Stimulated activated naive CD4-positive, alpha-beta T cell treated with Interleukin-2 at 50 U/mL for 16 hours (primary cell): ENCODE measurements around the gene SMG7.
"Not testable (repeated sequence)": the region's sequence is repeated elsewhere in the genome, so short reads cannot be mapped to it uniquely, and the experiment has no call there.

Experiments used
- DNase-seq: peaks from one replicate; lab custom pipeline; 2025; lab: John Stamatoyannopoulos, UW

The SMG7 gene, protein sequence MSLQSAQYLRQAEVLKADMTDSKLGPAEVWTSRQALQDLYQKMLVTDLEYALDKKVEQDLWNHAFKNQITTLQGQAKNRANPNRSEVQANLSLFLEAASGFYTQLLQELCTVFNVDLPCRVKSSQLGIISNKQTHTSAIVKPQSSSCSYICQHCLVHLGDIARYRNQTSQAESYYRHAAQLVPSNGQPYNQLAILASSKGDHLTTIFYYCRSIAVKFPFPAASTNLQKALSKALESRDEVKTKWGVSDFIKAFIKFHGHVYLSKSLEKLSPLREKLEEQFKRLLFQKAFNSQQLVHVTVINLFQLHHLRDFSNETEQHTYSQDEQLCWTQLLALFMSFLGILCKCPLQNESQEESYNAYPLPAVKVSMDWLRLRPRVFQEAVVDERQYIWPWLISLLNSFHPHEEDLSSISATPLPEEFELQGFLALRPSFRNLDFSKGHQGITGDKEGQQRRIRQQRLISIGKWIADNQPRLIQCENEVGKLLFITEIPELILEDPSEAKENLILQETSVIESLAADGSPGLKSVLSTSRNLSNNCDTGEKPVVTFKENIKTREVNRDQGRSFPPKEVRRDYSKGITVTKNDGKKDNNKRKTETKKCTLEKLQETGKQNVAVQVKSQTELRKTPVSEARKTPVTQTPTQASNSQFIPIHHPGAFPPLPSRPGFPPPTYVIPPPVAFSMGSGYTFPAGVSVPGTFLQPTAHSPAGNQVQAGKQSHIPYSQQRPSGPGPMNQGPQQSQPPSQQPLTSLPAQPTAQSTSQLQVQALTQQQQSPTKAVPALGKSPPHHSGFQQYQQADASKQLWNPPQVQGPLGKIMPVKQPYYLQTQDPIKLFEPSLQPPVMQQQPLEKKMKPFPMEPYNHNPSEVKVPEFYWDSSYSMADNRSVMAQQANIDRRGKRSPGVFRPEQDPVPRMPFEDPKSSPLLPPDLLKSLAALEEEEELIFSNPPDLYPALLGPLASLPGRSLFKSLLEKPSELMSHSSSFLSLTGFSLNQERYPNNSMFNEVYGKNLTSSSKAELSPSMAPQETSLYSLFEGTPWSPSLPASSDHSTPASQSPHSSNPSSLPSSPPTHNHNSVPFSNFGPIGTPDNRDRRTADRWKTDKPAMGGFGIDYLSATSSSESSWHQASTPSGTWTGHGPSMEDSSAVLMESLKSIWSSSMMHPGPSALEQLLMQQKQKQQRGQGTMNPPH

DNA sequence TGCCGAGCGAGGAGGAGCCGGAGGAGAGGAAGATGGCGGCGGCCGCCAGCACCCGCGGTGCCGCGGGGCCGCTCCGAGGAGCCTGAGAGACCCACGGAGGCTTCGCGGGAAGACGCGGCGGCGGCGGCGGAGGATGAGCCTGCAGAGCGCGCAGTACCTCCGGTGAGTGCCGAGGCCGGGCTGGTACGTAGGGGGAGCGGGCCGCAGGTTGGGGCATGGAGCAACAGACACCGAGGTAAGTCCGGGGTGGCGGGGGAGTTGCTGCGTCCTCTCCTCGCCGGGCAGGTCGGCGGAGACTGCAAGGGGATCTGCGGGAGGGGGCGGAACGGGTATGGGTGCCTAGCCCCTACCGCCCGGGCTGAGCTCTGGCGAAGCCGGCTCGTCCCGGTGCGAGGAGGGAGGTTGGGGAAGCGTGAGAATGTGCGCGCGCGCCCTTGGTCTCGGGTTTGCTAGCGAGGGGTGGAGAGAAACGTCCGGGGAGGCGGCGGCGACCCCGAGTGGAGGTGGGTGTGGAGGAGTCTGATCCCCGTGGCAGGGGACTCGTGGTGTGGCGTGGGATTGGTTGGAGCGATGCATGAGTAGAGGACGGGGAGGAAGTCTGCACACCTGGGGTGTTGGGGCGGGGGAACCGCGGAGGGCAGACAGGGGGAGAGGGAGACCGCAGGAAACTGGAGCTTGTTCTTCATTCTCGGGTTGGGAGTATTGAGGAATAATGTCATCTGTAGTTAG is at the start of gene SMG7:
Gene SMG7, plus strand, starts transcription at position 12 of the 729 bp plus-strand sequence. Its CDS starts 122 bp downstream, at position 134.
- DNase-seq: peak; percentile 60

DNA sequence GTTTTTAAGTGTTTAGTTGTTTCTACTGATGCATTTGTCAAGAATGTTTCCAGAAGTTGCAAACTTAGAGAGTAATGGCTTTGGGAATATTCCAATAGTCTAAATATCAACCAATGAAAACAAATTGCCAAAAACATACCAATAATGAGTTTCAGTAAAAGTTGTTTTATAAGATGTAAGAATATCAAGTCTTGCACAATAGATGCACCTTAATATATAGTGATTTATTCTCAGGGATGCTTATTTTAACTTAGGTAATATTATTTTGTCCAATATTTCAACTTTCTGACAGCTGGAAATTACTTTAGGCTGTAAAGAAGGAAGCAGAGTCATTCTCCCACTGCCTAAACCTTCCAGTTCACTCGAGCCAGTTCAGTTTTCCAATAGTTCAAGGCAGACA is 48.8 kb upstream of the SMG7 start:
- DNase-seq: no peak

DNA sequence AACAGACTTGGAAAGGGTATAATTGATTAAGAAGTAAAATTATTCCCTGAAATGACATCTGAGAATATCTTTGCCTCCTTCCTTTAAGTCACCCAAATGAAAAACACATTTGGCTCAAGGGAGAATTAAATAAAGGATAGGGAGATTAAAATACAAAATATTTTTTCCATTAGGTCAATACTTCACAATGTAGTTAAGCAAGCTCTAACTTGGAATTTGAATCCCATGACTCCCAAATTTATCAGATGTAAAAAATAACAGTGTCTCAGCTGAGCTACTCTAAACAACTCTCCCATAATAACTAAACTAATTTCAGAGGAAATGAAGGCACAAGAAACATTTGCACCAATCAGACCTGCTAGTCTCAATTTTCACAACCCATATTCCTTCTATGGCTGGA is 47.6 kb upstream of the SMG7 start:
- DNase-seq: no peak

DNA sequence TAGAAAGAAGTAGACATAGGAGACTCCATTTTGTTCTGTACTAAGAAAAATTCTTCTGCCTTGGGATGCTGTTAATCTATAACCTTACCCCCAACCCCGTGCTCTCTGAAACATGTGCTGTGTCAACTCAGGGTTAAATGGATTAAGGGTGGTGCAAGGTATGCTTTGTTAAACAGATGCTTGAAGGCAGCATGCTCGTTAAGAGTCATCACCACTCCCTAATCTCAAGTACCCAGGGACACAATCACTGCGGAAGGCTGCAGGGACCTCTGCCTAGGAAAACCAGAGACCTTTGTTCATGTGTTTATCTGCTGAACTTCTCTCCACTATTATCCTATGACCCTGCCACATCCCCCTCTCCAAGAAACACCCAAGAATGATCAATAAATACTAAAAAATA is 44.7 kb upstream of the SMG7 start:
- not testable (repeated sequence) for DNase-seq

DNA sequence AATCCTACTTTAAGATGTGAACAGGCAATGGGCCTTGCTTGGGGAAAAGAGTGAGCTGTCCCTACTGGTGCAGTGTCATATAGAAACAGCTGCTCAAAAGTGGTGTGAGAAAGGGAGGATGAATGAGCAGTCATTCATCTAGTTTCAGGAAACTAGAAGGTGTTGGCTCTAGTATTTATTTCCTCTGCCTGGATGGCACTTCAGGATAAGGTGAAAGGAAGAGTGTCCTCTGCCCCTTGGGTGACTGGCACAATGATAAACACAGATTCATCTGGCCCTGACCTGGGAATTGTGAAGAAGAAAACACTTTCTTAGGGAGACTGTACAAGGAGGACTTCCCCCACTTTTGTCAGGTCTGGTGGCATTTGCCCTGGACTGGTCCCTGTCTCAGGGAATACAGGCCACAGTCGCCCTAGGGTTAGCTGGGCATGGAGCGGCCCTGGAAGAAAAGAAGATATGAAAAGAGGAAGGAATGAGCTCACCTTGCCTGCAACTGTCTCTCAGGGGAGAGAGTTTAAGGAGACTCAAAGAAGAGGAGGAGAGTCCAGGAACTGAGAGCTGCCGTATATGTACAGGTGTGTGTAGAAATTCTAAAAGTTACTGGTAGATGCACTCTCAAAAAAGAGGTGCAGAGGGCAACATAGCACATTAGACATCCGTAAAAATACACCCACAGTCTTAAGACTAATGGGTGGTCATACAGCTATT is 40.3 kb upstream of the SMG7 start:
- no peak for DNase-seq

DNA sequence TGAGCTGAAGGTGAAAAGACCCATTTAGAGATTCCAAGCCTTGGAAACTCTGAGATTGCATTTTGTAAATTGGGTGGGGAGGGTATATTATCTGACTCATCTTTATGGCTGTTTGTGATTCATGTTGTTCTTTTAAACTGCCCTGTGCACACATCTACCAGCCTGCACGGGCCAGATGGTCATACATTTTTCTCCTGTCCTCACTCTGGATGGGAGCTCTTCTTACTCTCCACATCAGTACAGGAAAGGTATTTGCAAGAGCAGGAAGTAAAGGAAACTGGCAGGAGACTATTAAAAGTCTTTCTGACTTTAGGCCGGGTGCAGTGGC is 39.8 kb upstream of the SMG7 start:
- DNase-seq: no peak

DNA sequence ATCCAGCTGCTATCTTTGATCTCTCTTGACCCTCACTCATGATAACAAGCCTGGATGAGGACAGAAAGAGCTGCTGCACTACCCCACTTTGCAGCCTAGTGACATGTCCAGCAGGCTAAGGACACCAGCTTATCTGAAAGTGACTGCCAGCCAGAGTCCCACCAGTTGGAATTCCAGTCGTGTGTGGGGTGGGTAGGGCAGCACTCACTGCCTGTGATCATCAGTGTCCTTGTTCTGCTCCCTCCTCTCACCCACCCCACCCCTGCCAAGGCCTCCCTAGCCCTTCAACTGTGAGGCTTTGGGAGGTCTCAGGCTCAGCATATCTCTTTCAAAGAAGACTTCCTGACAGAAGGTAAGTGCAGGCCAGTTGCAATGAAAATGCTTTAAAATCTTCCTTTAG is 38.6 kb upstream of the SMG7 start:
- no peak for DNase-seq

DNA sequence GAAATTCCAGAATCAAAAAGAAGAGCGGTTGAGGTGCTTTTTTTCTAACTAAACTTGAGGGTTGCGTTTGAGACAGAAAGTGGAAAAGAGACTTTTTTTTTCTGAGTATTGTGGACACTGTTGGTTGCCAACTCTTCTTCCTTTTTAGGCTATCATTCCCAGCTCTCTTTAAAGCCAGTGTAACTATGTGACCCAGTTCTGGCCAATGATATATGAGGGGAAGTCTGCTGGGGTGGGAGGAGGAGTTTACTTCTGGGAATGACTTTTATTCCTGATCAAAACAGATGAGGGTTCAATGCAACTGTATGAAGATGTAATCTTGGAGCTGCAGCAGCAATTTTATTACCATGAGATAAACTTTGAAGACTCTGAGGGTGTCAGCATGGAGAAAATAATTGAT is 36.8 kb upstream of the SMG7 start:
- DNase-seq: no peak

DNA sequence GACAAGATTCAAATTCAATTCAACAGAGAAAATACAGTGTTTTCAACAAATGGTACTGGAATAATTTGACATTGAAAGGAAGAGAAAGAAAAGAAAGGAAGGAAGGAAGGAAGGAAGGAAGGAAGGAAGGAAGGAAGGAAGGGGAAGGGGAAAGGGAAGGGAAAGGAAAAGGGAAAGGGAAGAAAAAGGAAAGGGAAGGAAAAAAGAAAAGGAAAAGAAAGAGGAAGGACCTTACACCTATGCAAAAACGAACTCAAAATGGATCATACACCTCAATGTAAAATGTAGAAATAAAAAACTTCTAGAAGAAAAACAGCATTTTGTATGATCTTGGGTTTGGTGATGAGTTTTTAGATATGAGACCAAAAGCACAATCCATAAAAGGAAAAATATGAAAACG is 34.2 kb upstream of the SMG7 start:
- DNase-seq: no peak

DNA sequence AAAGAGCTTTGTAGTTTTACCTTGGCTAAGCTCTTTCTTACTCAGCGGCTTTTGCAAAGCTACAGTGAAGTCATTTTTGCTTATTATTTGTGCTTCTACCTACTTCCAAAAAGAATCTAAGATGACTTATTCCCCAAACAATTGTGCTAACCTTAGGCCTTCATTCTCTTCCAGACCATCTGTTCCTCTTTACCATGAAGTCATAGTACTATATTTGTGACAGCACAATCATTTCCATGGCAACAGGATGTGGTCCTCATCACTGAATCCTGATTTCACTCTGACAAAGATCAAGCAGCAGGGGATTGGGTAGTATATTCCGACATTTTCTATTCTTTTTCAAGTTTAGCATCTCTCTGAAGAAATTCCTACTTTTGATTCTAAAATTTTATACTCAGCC is 29.3 kb upstream of the SMG7 start:
- no peak for DNase-seq

DNA sequence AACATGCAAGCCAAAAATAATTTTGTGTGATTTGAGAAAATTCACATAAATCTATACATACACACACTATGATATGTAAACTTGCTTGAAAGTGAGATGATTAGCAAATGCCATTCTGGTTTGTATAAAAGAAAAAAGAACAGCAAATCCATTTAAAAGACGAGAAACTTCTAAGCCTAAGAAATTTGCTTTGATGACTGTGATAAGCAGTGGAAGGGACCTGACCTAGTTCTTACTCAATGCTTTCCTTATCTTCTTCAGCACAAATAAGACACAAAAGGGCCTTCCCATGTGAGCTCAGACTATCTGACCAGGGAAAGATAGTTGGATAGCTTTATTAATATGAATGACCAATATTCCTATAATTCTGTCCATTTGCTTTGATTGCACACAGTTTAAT is 28.8 kb upstream of the SMG7 start:
- no peak for DNase-seq

DNA sequence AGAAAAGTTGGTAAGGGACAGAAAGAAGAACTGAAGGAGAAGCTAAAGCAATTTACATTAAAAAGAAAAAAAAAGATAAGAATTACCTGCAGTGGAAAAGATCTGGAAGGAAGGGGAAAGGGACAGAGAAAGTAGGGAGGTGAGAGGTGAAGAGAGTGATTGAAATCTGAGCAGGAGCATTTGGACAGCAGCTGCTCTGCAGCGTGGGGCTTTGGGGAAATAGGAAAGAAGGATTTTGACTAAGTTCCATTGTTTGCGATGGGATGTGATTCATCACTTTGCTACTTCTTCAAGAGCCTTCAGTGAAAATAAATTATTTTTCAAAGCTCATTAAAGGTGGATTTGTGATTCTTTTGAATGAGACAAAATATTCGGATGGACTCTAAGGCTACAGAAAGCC is 28.1 kb upstream of the SMG7 start:
- DNase-seq: no peak

DNA sequence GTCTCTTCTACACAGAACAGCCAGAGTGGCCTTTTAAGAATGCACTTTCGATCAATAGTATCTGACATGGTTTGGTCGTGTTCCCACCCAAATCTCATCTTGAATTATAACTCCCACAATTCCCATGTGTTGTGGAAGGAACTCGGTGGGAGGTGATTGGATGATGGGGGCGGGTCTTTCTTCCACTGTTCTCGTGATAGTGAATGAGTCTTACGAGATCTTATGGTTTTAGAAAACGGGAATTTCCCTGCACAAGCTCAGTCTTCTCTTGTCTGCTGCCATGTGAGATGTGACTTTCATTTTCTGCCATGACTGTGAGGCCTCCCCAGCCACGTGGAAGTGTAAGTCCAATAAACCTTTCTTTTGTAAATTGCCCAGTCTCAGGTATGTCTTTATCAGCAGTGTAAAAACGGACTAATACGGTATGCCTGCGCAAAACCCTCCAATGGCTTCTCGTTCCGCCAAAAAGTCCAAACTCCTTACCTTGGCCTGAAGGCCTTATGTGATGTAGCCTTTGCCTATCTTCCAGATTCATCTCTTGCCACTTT is 23.0 kb upstream of the SMG7 start:
- no peak for DNase-seq

DNA sequence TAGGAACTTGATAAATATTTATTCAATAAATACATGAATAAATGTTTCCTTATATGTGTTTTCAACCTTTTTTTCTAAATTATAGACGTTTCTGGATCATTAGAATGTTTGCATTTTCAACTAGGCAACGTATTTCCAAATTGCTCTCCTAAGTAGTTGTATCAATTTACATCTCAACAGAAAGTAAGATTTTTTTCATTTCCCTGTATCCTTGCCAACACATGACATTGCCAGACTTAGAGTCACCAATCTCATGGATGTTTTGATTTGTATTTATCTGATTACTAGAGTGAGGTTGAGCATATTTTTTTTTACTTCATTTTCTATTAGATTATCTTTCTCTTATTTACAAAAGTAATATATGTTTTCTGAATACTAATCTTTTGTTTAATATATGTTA is 22.2 kb upstream of the SMG7 start:
- DNase-seq: no peak

DNA sequence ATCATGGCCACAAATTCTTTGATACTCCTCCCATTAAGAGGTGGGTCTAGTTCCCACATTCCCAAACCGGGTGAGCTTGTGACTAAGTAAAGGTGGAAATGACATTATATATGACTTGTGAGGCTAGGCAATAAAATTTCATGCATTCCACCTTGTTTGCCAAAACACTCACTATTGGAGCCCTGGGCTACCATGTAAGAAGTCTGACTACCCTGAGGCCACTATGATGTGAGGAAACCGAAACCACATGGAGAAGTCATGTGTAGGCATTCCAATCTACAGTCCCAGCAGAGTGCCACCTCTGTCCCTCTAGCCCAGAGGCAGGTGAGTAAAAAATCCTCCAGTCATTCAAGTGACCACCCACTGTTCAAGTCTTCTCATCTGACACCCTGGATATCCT is 17.9 kb upstream of the SMG7 start:
- DNase-seq: no peak

DNA sequence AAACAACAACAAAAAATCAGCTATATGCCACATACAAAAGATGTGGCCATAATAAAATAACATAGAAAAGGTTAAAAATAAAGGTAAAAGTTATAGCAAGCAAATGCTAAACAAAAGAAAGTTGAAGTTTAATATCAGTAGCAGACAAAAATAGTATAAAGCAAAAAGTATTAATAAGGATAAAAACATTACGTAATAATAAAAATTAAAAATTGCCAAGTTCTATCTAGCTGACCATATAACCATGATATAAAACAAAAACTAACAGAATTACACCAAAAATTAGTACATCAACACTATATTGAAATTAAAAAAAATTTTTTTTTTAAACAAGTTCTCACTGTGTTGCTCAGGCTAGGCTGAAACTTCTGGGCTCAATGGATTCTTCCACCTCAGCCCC is 15.5 kb upstream of the SMG7 start:
- DNase-seq: no peak

DNA sequence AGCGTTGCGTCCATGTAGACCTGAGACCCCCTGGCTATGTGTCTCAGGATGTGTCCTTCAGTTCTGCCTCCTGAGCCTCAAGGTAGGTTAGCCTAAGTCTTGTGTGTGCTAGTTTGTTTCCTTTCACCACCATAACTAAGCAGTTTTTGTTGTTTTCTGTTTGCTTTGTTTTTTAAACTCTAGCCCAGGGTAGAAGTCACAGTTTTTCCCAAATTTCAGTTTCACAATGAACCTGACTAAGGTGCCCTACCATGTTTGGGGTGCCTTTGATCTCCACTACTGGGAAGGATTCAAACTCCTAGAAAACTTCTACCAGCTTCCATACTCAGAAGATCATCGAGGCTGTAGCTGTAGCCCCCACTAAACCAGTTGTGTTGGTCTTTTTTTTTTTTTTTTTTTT is 14.8 kb upstream of the SMG7 start:
- no peak for DNase-seq

DNA sequence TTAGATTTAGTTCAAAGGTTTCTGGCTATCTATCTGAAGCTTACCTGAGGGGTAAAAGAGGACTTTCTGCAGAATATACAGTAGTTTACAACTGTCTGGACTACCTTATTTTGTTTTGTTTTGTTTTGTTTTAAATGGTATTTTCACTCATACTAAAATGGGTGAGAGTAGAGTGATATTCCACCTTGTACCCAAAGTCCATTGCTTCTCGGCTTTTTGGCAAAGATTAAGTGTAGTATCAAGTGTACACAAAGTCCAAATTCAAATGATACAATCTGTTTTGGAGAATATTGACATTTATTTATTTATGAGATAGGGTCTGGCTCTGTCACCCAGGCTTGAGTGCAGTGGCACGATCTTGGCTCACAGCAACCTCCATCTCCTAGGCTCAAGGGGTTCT is 11.7 kb upstream of the SMG7 start:
- DNase-seq: no peak

DNA sequence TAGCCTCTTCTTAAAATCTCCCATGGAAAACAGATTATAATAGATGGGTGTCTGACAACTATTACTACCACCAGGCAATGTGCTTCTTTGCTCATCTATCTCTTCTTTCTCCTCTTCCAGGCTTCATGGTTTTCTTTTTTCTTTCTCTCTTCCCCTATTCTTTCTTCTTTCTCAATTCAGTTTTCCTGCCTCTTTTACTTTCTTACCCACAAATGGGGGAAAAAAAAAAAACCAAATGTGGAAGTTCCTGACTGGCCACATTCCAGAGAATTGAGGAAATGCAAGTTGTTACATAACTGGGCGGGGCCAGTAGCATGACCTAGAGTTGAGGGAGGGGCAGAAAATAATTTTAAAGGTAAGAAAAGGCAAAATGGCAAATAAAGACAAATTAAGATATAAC is 10.9 kb upstream of the SMG7 start:
- no peak for DNase-seq

DNA sequence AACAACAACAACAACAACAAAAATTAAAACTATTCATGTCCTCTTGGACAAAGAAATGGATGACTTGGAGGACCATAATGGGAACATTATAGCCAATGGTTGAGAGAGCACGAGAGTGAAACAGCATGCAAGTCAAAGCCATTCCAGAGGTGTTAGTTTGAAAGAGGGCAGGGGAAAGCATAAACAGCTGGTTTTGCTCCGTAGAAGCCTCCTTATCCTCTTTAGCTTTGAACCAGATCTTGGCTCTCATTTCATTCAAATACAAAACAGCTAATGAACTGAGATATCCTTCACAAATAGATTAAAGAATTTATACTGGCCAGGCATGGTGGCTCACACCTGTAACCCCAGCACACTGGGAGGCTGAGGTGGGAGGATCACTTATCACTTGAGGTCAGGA is 8.7 kb upstream of the SMG7 start:
- no peak for DNase-seq

DNA sequence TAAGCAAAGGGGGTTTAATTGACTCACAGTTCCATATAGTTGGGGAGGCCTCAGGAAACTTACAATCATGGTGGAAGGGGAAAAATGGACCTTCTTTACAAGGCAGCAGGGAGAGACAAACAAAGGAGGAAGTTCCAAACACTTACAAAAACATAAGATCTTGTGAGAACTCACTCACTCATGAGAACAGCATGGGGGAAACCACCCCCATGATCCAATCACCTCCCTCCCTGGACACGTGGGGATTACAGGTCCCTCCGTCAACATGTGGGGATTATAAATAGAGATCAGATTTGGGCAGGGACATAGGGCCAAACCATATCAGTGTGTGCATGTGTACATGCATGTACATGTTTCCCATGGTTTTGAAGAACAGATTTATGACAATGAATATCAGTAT is 5.5 kb upstream of the SMG7 start:
- no peak for DNase-seq
